GM21786 (cell line): ENCODE data around the gene CHKB.

ENCODE experiments used
- ATAC-seq: cut with Tn5 transposase; IDR thresholded peaks from one replicate; pipeline ENCODE4 v1.9.1; 2021; ENCODE audit not compliant: unreplicated experiment

Gene CHKB

GRCh38 chr22:50576070-50576469, 6.6 kb downstream of the CHKB start:
- no peak for ATAC-seq

- ATAC-seq: no peak
Measured at GRCh38 chr22:50575426-50575941, 7.2 kb downstream of the CHKB start.

GRCh38 chr22:50574383-50574755, 8.3 kb downstream of the CHKB start:
- ATAC-seq: no peak

- ATAC-seq: no peak
Measured at GRCh38 chr22:50573491-50574382, 8.9 kb downstream of the CHKB start.

GRCh38 chr22:50572965-50573364, 9.7 kb downstream of the CHKB start:
- ATAC-seq: no peak

- ATAC-seq: no peak
Measured at GRCh38 chr22:50571264-50572175, 11.1 kb downstream of the CHKB start.

GRCh38 chr22:50570861-50571260, 11.8 kb downstream of the CHKB start:
- ATAC-seq: no peak

GRCh38 chr22:50569896-50570535, 12.6 kb downstream of the CHKB start:
- ATAC-seq: no peak

- no peak for ATAC-seq
Measured at GRCh38 chr22:50569041-50569459, 13.6 kb downstream of the CHKB start.

GRCh38 chr22:50568626-50569025, 14.0 kb downstream of the CHKB start:
- no peak for ATAC-seq

GRCh38 chr22:50567721-50568252, 14.9 kb downstream of the CHKB start:
- ATAC-seq: no peak

GRCh38 chr22:50564289-50564688, 18.4 kb downstream of the CHKB start:
- ATAC-seq: no peak

- no peak for ATAC-seq
Measured at GRCh38 chr22:50563413-50564160, 19.1 kb downstream of the CHKB start.

- ATAC-seq: peak; percentile 81
Measured at GRCh38 chr22:50562523-50563412, 19.9 kb downstream of the CHKB start, which contains the start of gene SYCE3. Gene SYCE3 (minus strand): TSS chr22:50562919. CDS start chr22:50556405, 6,514 bp downstream.

- no peak for ATAC-seq
Measured at GRCh38 chr22:50561401-50562358, 21.0 kb downstream of the CHKB start.

GRCh38 chr22:50560034-50560433, 22.6 kb downstream of the CHKB start:
- no peak for ATAC-seq

GRCh38 chr22:50556703-50557102, 25.9 kb downstream of the CHKB start:
- no peak for ATAC-seq

- no peak for ATAC-seq
Measured at GRCh38 chr22:50553310-50553709, 29.3 kb downstream of the CHKB start.
